Colonic mucosa (tissue), 4 donors: ENCODE measurements around the gene LRRC8B. TPM values are rescaled to one million over a fixed set of nuclear protein-coding genes. Genes with fewer than 3 reads are reported as not detected.

Source experiments
- DNase-seq: peaks from one replicate; pipeline ENCODE4 v3.0.0-alpha.2; 2020
- H3K27ac ChIP-seq: fragments of 200-600 bp; one replicate; pipeline ENCODE4 v1.8.0; 2021
- H3K27me3 ChIP-seq: fragments of 200-600 bp; one replicate; pipeline ENCODE4 v1.8.0; 2021
- H3K36me3 ChIP-seq: fragments of 200-600 bp; one replicate; pipeline ENCODE4 v1.8.0; 2021
- H3K4me1 ChIP-seq: fragments of 200-600 bp; one replicate; pipeline ENCODE4 v1.8.0; 2021; ENCODE audit warnings: mild to moderate bottlenecking
- H3K4me3 ChIP-seq: fragments of 200-600 bp; one replicate; pipeline ENCODE4 v1.8.0; 2021
- H3K9ac ChIP-seq, 2 donors: one replicate each; pipeline ENCODE4 v1.7.0; 2013; ENCODE audit warnings: control low read depth in 2 of 2, low read depth in 2 of 2, low read length in 2 of 2
- H3K9me3 ChIP-seq: fragments of 200-600 bp; one replicate; pipeline ENCODE4 v1.8.0; 2021
- intact Hi-C: fragments of 100-400 bp; cut with DNase I; formaldehyde crosslinking; loops from one replicate; pipeline ENCODE4 v1.14.1; 2022
- total RNA-seq, 2 donors: library from RNA; stranded (reverse); fragmentation: NEBNext Ultra II Directional in 1 of 2; extraction: Animal tissue kit (Norgen Biotek cat#: 25700) in 1 of 2; gene quantifications; one replicate each; pipeline ENCODE4 v1.2.1, GENCODE V29; 2021
- TF ChIP-seq, protein P1 (sequence below): fragments of 200-600 bp; IDR thresholded peaks from one replicate; pipeline ENCODE4 v1.8.0; 2022; ENCODE audit warnings: antibody characterized with exemption, mild to moderate bottlenecking
- donor health status: healthy.
- donor health status: DM: no; HTN: no; CAD: no.
- donor health status: DM: no; HTN: no; CAD: no.

LRRC8B gene
- total RNA-seq, 2 donors from 2014 or later = 14.4 to 15.0 TPM

DNA sequence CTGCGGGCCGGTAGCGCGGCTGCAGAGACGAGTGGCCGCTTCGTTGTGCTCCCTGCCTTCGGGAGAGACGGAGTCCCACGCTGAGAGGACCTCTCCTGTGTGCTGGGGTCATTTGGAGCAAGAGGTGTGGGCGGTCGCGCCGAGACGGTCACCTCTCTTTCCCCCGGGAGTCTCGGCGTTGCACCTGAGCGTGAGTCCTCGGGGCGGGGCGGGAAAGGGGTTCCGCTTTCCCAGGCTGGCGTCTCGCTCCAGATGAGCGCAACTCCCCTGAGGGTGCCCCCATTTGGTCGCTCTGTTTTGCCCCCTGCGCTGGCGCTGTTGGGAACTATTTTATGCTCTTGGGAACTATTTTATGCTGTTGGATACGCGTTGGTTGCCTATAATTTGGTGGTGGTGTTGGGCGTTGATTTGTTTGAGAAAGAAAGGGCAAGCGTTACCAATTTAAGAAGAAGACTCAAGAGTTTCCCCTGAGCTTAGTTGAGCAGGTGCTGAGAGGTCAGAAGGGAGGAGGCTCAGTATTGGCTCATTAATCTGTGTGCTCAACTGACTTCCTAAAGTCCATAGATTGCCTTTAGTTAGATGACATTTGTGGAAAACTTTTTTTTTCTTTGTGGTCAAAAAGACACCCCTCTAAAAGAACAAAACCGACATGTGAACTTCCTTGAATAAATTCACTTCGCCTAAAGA is 683 bp downstream of the LRRC8B start:
- Histone ChIP-seq H3K27me3 (no peaks in the 10 kb centered on the region), H3K4me3 (peak overlapping the region; percentile 94), H3K9ac (peak overlapping the region; percentile 88 to 98), H3K9me3 (no peaks in the 10 kb centered on the region), H3K27ac (peak overlapping the region; percentile 98), H3K36me3 (no peaks in the 10 kb centered on the region), H3K4me1 (peaks cover 4% of the 10 kb centered on the region)
- intact Hi-C loops = loop anchor here (10.0 kb wide), 1 partner anchor 239 kb away; no protein-coding TSS in a partner anchor
- TF ChIP-seq, protein P1, sequence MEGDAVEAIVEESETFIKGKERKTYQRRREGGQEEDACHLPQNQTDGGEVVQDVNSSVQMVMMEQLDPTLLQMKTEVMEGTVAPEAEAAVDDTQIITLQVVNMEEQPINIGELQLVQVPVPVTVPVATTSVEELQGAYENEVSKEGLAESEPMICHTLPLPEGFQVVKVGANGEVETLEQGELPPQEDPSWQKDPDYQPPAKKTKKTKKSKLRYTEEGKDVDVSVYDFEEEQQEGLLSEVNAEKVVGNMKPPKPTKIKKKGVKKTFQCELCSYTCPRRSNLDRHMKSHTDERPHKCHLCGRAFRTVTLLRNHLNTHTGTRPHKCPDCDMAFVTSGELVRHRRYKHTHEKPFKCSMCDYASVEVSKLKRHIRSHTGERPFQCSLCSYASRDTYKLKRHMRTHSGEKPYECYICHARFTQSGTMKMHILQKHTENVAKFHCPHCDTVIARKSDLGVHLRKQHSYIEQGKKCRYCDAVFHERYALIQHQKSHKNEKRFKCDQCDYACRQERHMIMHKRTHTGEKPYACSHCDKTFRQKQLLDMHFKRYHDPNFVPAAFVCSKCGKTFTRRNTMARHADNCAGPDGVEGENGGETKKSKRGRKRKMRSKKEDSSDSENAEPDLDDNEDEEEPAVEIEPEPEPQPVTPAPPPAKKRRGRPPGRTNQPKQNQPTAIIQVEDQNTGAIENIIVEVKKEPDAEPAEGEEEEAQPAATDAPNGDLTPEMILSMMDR = no peak
- DNase-seq = peak; percentile 71

DNA sequence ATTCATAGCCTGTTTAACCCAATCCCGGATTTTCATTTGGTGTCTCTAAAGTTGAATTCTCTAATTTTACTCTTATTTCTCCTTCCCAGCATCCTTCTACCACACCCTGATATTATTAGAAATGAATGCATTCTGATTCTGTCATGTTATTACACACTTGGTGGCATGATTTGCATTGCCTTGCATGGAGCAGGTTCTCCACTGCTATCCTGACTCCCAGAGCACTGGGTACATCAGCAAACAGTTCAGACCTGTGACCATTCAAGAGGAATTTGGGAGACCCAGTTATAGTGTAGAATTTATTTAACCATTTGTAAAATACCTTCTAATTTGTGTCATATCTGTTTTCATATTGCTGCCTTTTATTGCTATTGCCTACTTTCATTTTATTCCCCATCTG is 2.6 kb downstream of the LRRC8B start:
- TF ChIP-seq, protein P1 = no peak
- intact Hi-C loops = loop anchor here (10.0 kb wide), 1 partner anchor 238 kb away; no protein-coding TSS in a partner anchor
- no peak for DNase-seq
- Histone ChIP-seq H3K4me1 (peaks cover 4% of the 10 kb centered on the region), H3K9me3 (no peaks in the 10 kb centered on the region), H3K27ac (no peak overlapping the region), H3K27me3 (no peaks in the 10 kb centered on the region), H3K9ac (no peak overlapping the region), H3K4me3 (no peak overlapping the region), H3K36me3 (no peaks in the 10 kb centered on the region)

DNA sequence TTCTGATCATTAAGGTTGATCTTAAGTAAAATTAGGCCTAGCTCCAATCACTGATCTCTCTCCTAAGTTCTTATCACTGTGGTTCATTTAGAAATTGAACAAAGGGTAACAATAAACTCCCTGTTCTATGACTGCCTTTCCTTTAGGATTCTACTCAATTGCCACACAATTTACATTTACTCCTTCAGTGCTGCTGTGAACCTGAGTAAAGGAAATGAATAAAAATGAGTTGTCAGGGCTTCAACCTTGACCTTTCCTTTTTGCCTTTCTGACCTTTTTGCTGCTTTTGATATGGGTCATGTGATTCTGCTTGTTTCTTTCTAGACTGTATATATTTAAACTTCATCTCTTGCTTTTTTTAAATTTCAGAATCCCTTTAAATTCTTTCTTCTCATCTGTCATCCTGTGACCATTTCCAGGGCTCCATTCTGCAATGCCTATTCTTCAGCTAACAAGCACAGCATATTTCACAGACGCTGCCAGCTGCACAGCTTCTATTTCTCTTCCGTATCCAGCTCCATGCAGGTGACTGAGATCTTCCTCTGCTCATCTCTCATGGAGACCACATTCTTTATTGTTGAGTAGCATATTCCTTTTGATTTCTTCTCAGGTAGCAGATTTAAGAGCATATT is 3.2 kb downstream of the LRRC8B start:
- intact Hi-C loops = loop anchor here (10.0 kb wide), 1 partner anchor 237 kb away; no protein-coding TSS in a partner anchor

DNA sequence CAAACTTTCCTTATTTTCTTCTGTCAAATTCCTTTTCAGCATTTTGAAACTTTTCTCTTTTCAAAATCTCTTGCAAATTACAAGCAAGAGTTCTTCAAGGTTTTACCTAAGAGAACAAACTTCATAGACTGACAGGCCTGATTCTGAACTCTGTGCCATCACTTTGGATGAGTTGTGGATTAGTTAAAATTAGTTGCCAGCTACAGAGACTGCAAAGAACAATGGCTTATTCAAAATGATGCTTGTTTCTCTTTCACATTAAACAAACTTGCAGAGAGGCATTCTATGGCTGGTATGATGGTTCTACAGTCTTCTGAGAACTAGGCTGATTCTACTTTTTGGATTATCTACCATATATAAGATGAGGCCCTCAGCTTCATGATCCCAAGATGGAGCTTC is 3.8 kb downstream of the LRRC8B start:
- TF ChIP-seq, protein P1 = no peak
- DNase-seq = no peak
- Histone ChIP-seq H3K9ac (no peak overlapping the region), H3K4me3 (no peak overlapping the region), H3K27ac (no peak overlapping the region), H3K4me1 (peaks cover 4% of the 10 kb centered on the region), H3K36me3 (no peaks in the 10 kb centered on the region), H3K9me3 (no peaks in the 10 kb centered on the region), H3K27me3 (no peaks in the 10 kb centered on the region)
- intact Hi-C loops = loop anchor here (10.0 kb wide), 1 partner anchor 236 kb away; no protein-coding TSS in a partner anchor

More for the DNA sequence above, 3.2 kb downstream of the LRRC8B start:
- Histone ChIP-seq H3K36me3 (no peaks in the 10 kb centered on the region), H3K9ac (no peak overlapping the region), H3K27me3 (no peaks in the 10 kb centered on the region), H3K9me3 (no peaks in the 10 kb centered on the region), H3K4me1 (peaks cover 4% of the 10 kb centered on the region), H3K27ac (no peak overlapping the region), H3K4me3 (no peak overlapping the region)
- TF ChIP-seq, protein P1 = no peak
- DNase-seq = no peak

DNA sequence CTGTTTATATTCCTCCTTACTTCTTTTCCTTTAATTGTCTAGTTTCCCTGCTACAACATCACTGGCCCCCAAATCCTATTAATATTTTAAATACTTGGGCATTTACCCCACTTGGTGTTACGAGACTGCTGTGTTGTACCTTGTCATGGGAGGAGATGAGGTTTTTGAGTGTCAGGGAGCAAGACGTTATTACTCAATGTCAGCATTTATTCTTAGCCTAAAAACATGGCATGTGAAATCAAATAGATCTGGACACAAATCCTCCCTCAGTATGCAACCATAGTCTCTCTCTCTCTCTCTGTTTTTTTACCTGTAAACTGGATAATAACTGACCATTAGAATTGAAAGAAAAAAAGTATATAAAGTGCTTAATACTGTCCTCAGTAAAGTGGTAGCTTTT is 4.6 kb downstream of the LRRC8B start:
- Histone ChIP-seq H3K4me1 (no peaks in the 10 kb centered on the region), H3K9me3 (no peaks in the 10 kb centered on the region), H3K36me3 (no peaks in the 10 kb centered on the region), H3K27me3 (no peaks in the 10 kb centered on the region), H3K4me3 (no peak overlapping the region), H3K27ac (no peak overlapping the region), H3K9ac (no peak overlapping the region)
- DNase-seq = no peak
- TF ChIP-seq, protein P1 = no peak
- intact Hi-C loops = loop anchor here (10.0 kb wide), 1 partner anchor 236 kb away; no protein-coding TSS in a partner anchor
